ENCODE data around the gene PLOD3. TPM values are rescaled to one million over a fixed set of nuclear protein-coding genes. Genes with fewer than 3 reads are reported as not detected.
A peak's percentile ranks its signal among the peaks of the same experiment; 100 is the strongest.

Gene PLOD3
- total RNA-seq, 1 experiment from 2014 or later: 48.3 TPM

- Mint-ChIP-seq H3K9me3 (no peaks in the 10 kb centered on the region), H3K27me3 (ENCODE audit: low read depth) (no peaks in the 10 kb centered on the region), H3K4me3 (no peak overlapping the region), H3K27ac (peak overlapping the region; percentile 83; the same call in 1 of the 2 replicates), H3K36me3 (no peaks in the 10 kb centered on the region), H3K4me1 (peaks cover 39% of the 10 kb centered on the region)
- DNase-seq (ENCODE audit: low spot score) (peak; percentile 55), ATAC-seq (peak; percentile 10; the same call in 1 of the 2 replicates)
- TF ChIP-seq ZNF121 (CRISPR knock-in tag; IDR thresholded peaks at IDR 0.05) (peak; percentile 99), ATF2 (CRISPR knock-in tag; IDR thresholded peaks at IDR 0.05; ENCODE audit: borderline replicate concordance, low read depth) (no peak), CTCF (IDR thresholded peaks at IDR 0.05) (no peak; the same call in 1 of the 2 replicates), E2F4 (CRISPR knock-in tag; IDR thresholded peaks at IDR 0.05; ENCODE audit: borderline replicate concordance, low read depth) (no peak)
- ChIA-PET POLR2A (interaction anchor here (1.9 kb wide), 1 partner anchor 10 kb away, joined by 13 read pairs; the partner anchor contains the start of gene FIS1), CTCF (interaction anchor here (0.8 to 8.0 kb wide), 16 partner anchors 9 to 273 kb away, joined by 3 to 80 read pairs (median 4); partner anchors contain the start of genes FIS1, PLOD3 and ZNHIT1)
Measured at GRCh38 chr7:101235050-101235449, 17.7 kb upstream of the PLOD3 start.

GRCh38 chr7:101234636-101235035 lies 17.3 kb upstream of the PLOD3 start:
- H3K36me3 Mint-ChIP-seq: no peaks in the 10 kb centered on the region

GRCh38 chr7:101233907-101234547 lies 16.6 kb upstream of the PLOD3 start:
- TF ChIP-seq RORB (CRISPR knock-in tag; IDR thresholded peaks at IDR 0.05): no peak
- no peak for TF ChIP-seq GTF2I (CRISPR knock-in tag; conservative IDR thresholded peaks at IDR 0.05)
- no peak for TF ChIP-seq NR1H2 (CRISPR knock-in tag; IDR thresholded peaks at IDR 0.05)
- TF ChIP-seq NFATC4 (CRISPR knock-in tag; IDR thresholded peaks at IDR 0.05): no peak
- no peak for TF ChIP-seq MAX (CRISPR knock-in tag; IDR thresholded peaks at IDR 0.05)
- no peak for TF ChIP-seq SMAD4 (CRISPR knock-in tag; IDR thresholded peaks at IDR 0.05)
- CTCF ChIA-PET: interaction anchor here (0.5 to 8.0 kb wide), 12 partner anchors 10 to 216 kb away, joined by 3 to 80 read pairs (median 4); partner anchors contain the start of genes FIS1, PLOD3 and ZNHIT1
- H3K9me3 Mint-ChIP-seq: no peaks in the 10 kb centered on the region

More at GRCh38 chr7:101234636-101235035, 17.3 kb upstream of the PLOD3 start:
- Mint-ChIP-seq H3K9me3 (no peaks in the 10 kb centered on the region), H3K4me3 (no peak overlapping the region), H3K27me3 (ENCODE audit: low read depth) (no peaks in the 10 kb centered on the region), H3K4me1 (peaks cover 38% of the 10 kb centered on the region), H3K27ac (peak overlapping the region; percentile 83; the same call in 1 of the 2 replicates)
- CTCF ChIA-PET: interaction anchor here (0.8 to 8.0 kb wide), 16 partner anchors 10 to 274 kb away, joined by 3 to 80 read pairs (median 4); partner anchors contain the start of genes FIS1, PLOD3 and ZNHIT1
- POLR2A ChIA-PET: interaction anchor here (1.9 kb wide), 1 partner anchor 10 kb away, joined by 13 read pairs; the partner anchor contains the start of gene FIS1
- DNase-seq (ENCODE audit: low spot score) (no peak), ATAC-seq (no peak)
- TF ChIP-seq PRRX2 (CRISPR knock-in tag; IDR thresholded peaks at IDR 0.05): no peak
- TF ChIP-seq CDX4 (CRISPR knock-in tag; IDR thresholded peaks at IDR 0.05; ENCODE audit: borderline replicate concordance): no peak
- no peak for TF ChIP-seq E2F5 (CRISPR knock-in tag; IDR thresholded peaks at IDR 0.05)
- no peak for TF ChIP-seq ZNF219 (CRISPR knock-in tag; IDR thresholded peaks at IDR 0.05; ENCODE audit: borderline replicate concordance)
- no peak for TF ChIP-seq CREB1 (CRISPR knock-in tag; IDR thresholded peaks at IDR 0.05)
- no peak for TF ChIP-seq TEAD1 (CRISPR knock-in tag; IDR thresholded peaks at IDR 0.05)

More at GRCh38 chr7:101233907-101234547, 16.6 kb upstream of the PLOD3 start:
- H3K4me1 Mint-ChIP-seq: peaks cover 34% of the 10 kb centered on the region
- DNase-seq (ENCODE audit: low spot score) (no peak), ATAC-seq (no peak)
- peak overlapping the region; percentile 89; the same call in 1 of the 2 replicates for H3K27ac Mint-ChIP-seq
- no peak overlapping the region for H3K4me3 Mint-ChIP-seq
- no peaks in the 10 kb centered on the region for H3K27me3 Mint-ChIP-seq (ENCODE audit: low read depth)
- H3K36me3 Mint-ChIP-seq: no peaks in the 10 kb centered on the region
- POLR2A ChIA-PET: interaction anchor here (0.5 to 1.9 kb wide), 4 partner anchors 11 to 348 kb away, joined by 3 to 13 read pairs (median 3); partner anchors contain the start of genes FIS1, PLOD3 and ZNHIT1

Measured in WTC11 (cell line).